Measurements from ENCODE around the gene CYP26A1.

GRCh38 chr10:93115661-93116383, 42.1 kb downstream of the CYP26A1 start:
- TF ChIP-seq EZH2 (IDR thresholded peaks at IDR 0.05; ENCODE audit: insufficient read depth, poor library complexity, severe bottlenecking) (no peak), EZH2phosphoT487 (IDR thresholded peaks at IDR 0.05; ENCODE audit: insufficient read depth, low read depth) (no peak)
